ENCODE results near the gene MSRB2. TPM values are rescaled to one million over a fixed set of nuclear protein-coding genes. Genes with fewer than 3 reads are reported as not detected.

MSRB2 gene
- total and polyA plus RNA-seq, 5 donors, result 112 to 137 (median 117) TPM

- no peak overlapping the region for H3K27ac ChIP-seq (ENCODE audit: low read length)
- intact Hi-C loops (cut with DNase I), result no loop called here
- no peak overlapping the region for H3K4me3 ChIP-seq (ENCODE audit: low read length)
These were observed 21.3 kb downstream of the MSRB2 start for GRCh38 chr10:23116486-23117205.

DNA sequence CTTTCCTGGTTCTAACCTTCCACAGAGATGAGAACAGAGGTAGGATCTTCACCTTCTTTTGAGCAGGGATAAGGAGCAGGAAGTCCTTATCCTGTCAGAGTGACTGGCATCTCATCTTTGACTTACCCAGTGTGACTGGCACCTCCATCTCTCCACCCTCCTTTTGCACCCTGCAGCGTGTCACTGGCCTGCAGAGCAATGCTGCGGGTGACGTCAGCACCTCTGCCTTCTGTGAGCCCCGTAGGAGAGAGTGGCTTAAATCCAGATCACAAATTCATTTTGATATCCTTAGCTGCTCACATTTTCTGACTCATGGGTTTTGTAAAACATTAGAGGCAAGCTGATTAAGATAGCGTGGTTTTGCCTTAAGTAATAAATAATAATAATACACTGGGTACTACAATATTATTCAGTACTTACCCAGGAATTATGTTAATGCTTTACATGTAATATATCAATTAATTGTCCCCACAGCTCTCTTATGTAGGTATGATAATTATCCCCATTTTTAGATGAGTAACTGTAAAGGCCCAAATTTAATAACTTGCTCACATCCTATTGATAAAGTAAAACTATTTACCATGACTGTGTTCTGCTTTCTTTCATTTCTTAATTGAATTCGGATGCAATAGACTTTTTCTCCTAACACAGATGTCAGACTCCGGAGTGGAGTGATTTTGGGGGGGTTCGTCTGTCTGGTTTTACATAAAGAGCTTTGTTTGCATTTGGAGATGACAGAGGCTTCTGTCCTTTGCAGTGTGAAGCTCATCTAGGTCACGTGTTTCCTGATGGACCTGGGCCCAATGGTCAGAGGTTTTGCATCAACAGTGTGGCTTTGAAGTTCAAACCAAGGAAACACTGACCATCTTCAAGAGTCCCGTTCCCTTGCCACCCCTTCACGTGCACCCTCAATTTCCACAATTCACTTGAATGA lies 24.9 kb downstream of the MSRB2 start:
- no peaks in the 10 kb centered on the region for H3K27me3 ChIP-seq (ENCODE audit: control insufficient read depth, insufficient read depth)
- H3K9me3 ChIP-seq (ENCODE audit: control insufficient read depth, low read length), result no peaks in the 10 kb centered on the region
- DNase-seq (no peak), ATAC-seq (peak in 1 of 2 donors; percentile 26)
- intact Hi-C loops (cut with DNase I), result no loop called here
- 85% methylated on average over 11 of the region's 11 CpGs for WGBS
- no peak overlapping the region for H3K4me3 ChIP-seq (ENCODE audit: low read length)
- H3K27ac ChIP-seq (ENCODE audit: low read length), result no peak overlapping the region
- H3K4me1 ChIP-seq (ENCODE audit: control insufficient read depth, insufficient read depth, low read length), result no peaks in the 10 kb centered on the region

More at GRCh38 chr10:23116486-23117205, 21.3 kb downstream of the MSRB2 start:
- Histone ChIP-seq H3K4me1 (ENCODE audit: control insufficient read depth, insufficient read depth, low read length) (no peaks in the 10 kb centered on the region), H3K27me3 (ENCODE audit: control insufficient read depth, insufficient read depth) (no peaks in the 10 kb centered on the region), H3K9me3 (ENCODE audit: control insufficient read depth, low read length) (no peaks in the 10 kb centered on the region)
- no peak for ATAC-seq
- 69% methylated on average over 4 of the region's 4 CpGs for WGBS
- DNase-seq, result no peak

GRCh38 chr10:23121135-23121534 lies 25.8 kb downstream of the MSRB2 start:
- 76% methylated on average over 5 of the region's 5 CpGs for WGBS
- intact Hi-C loops (cut with DNase I), result no loop called here
- H3K4me3 ChIP-seq (ENCODE audit: low read length), result no peak overlapping the region
- H3K9me3 ChIP-seq (ENCODE audit: control insufficient read depth, low read length), result no peaks in the 10 kb centered on the region
- H3K4me1 ChIP-seq (ENCODE audit: control insufficient read depth, insufficient read depth, low read length), result no peaks in the 10 kb centered on the region
- ATAC-seq (peak in 1 of 2 donors; percentile 45), DNase-seq (no peak)
- H3K27ac ChIP-seq (ENCODE audit: low read length), result no peak overlapping the region
- no peaks in the 10 kb centered on the region for H3K27me3 ChIP-seq (ENCODE audit: control insufficient read depth, insufficient read depth)

- no peaks in the 10 kb centered on the region for H3K27me3 ChIP-seq (ENCODE audit: control insufficient read depth, insufficient read depth)
These were observed 41.1 kb downstream of the MSRB2 start for GRCh38 chr10:23136462-23136861.

DNA sequence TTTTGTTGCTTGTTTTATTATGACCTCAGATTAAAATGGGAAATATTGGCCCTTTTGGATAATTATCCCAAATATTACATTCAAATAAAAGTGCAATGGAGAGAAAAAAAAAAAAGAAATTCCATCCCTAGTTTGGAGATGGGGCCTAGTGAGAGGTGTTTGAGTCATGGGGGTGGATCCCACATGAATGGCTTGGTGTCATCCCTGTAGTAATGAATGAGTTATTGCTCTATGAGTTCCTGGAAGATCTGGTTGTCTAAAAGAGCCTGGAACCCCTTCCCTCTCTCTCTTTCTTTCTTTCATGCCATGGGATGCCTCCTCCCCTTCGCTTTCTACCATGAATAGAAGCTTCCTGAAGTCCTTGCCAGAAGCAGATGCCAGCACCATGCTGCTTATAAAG lies 44.3 kb downstream of the MSRB2 start:
- Histone ChIP-seq H3K27ac (ENCODE audit: low read length) (no peak overlapping the region), H3K9me3 (ENCODE audit: control insufficient read depth, low read length) (no peaks in the 10 kb centered on the region), H3K4me1 (ENCODE audit: control insufficient read depth, insufficient read depth, low read length) (no peaks in the 10 kb centered on the region), H3K4me3 (ENCODE audit: low read length) (no peak overlapping the region), H3K27me3 (ENCODE audit: control insufficient read depth, insufficient read depth) (no peaks in the 10 kb centered on the region)
- intact Hi-C loops (cut with DNase I), result no loop called here
- ATAC-seq (no peak), DNase-seq (no peak)
- 71% methylated on average over 1 of the region's 1 CpG for WGBS

More at GRCh38 chr10:23136462-23136861, 41.1 kb downstream of the MSRB2 start:
- 97% methylated on average over 4 of the region's 4 CpGs for WGBS
- no peak overlapping the region for H3K27ac ChIP-seq (ENCODE audit: low read length)
- intact Hi-C loops (cut with DNase I), result no loop called here
- no peaks in the 10 kb centered on the region for H3K9me3 ChIP-seq (ENCODE audit: control insufficient read depth, low read length)
- H3K4me3 ChIP-seq (ENCODE audit: low read length), result no peak overlapping the region
- ATAC-seq (no peak), DNase-seq (no peak)
- H3K4me1 ChIP-seq (ENCODE audit: control insufficient read depth, insufficient read depth, low read length), result no peaks in the 10 kb centered on the region

DNA sequence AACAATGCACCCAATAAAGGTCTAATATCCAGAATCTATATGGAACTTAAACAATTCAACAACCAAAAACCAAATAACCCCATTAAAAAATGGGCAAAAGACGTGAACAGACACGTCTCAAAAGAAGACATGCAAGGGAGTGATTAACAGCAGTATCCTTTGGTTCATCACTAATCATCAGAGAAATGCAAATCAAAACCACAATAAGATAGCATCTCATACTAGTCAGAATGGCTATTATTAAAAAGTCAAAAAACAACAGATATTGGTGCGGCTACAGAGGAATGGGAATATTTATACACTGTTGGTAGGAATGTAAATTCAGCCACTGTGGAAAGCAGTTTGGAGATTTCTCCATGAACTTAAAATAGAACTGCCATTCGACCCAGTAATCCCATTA lies 46.6 kb downstream of the MSRB2 start:
- no peak for ATAC-seq
- no peaks in the 10 kb centered on the region for H3K4me1 ChIP-seq (ENCODE audit: control insufficient read depth, insufficient read depth, low read length)
- H3K27me3 ChIP-seq (ENCODE audit: control insufficient read depth, insufficient read depth), result no peaks in the 10 kb centered on the region
- intact Hi-C loops (cut with DNase I), result no loop called here
- no peak for DNase-seq
- WGBS, result 87% methylated on average over 4 of the region's 4 CpGs
- no peaks in the 10 kb centered on the region for H3K9me3 ChIP-seq (ENCODE audit: control insufficient read depth, low read length)
- no peak overlapping the region for H3K4me3 ChIP-seq (ENCODE audit: low read length)
- H3K27ac ChIP-seq (ENCODE audit: low read length), result no peak overlapping the region

DNA sequence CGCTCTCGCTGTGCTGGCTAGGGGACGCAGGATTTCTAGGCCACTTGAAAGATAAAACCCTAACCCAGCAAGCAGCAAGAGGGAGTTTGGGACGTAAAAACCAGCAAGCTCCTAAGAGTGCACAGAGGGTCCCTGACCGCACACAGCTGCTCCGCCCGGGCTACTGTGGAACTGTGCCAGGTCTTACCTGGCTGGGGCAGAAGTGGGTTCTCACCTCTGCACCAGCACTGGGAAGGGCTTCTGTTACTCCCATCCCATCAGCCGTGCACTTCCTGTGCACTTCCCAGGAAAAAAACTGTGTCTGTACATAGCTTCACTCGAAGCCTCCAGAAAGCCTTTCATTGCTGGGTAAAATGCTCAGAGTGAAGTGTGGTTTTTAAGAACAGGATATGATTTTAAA lies 50.9 kb downstream of the MSRB2 start:
- no peaks in the 10 kb centered on the region for H3K27me3 ChIP-seq (ENCODE audit: control insufficient read depth, insufficient read depth)
- WGBS, result 64% methylated on average over 9 of the region's 9 CpGs
- DNase-seq, result no peak
- H3K9me3 ChIP-seq (ENCODE audit: control insufficient read depth, low read length), result no peaks in the 10 kb centered on the region
- H3K4me1 ChIP-seq (ENCODE audit: control insufficient read depth, insufficient read depth, low read length), result no peaks in the 10 kb centered on the region
- H3K27ac ChIP-seq (ENCODE audit: low read length), result no peak overlapping the region
- no peak overlapping the region for H3K4me3 ChIP-seq (ENCODE audit: low read length)
- no peak for ATAC-seq
- intact Hi-C loops (cut with DNase I), result no loop called here

GRCh38 chr10:23147035-23147434 lies 51.7 kb downstream of the MSRB2 start:
- Histone ChIP-seq H3K27ac (ENCODE audit: low read length) (no peak overlapping the region), H3K9me3 (ENCODE audit: control insufficient read depth, low read length) (no peaks in the 10 kb centered on the region), H3K4me1 (ENCODE audit: control insufficient read depth, insufficient read depth, low read length) (no peaks in the 10 kb centered on the region), H3K4me3 (ENCODE audit: low read length) (no peak overlapping the region), H3K27me3 (ENCODE audit: control insufficient read depth, insufficient read depth) (no peaks in the 10 kb centered on the region)
- DNase-seq (no peak), ATAC-seq (no peak)
- WGBS, result 88% methylated on average over 6 of the region's 6 CpGs
- intact Hi-C loops (cut with DNase I), result no loop called here

GRCh38 chr10:23148214-23148613 lies 52.8 kb downstream of the MSRB2 start:
- Histone ChIP-seq H3K27ac (ENCODE audit: low read length) (no peak overlapping the region), H3K9me3 (ENCODE audit: control insufficient read depth, low read length) (no peaks in the 10 kb centered on the region), H3K4me3 (ENCODE audit: low read length) (no peak overlapping the region), H3K4me1 (ENCODE audit: control insufficient read depth, insufficient read depth, low read length) (no peaks in the 10 kb centered on the region), H3K27me3 (ENCODE audit: control insufficient read depth, insufficient read depth) (no peaks in the 10 kb centered on the region)
- 95% methylated on average over 19 of the region's 19 CpGs for WGBS
- intact Hi-C loops (cut with DNase I), result no loop called here
- DNase-seq, result no peak
- ATAC-seq, result no peak

GRCh38 chr10:23150091-23150490 lies 54.7 kb downstream of the MSRB2 start:
- no peak overlapping the region for H3K27ac ChIP-seq (ENCODE audit: low read length)
- 81% methylated on average over 4 of the region's 4 CpGs for WGBS
- no peak overlapping the region for H3K4me3 ChIP-seq (ENCODE audit: low read length)
- DNase-seq (no peak), ATAC-seq (no peak)
- H3K27me3 ChIP-seq (ENCODE audit: control insufficient read depth, insufficient read depth), result no peaks in the 10 kb centered on the region
- no peaks in the 10 kb centered on the region for H3K4me1 ChIP-seq (ENCODE audit: control insufficient read depth, insufficient read depth, low read length)
- intact Hi-C loops (cut with DNase I), result loop anchor here in 1 of 4 donors (10.0 kb wide), 1 partner anchor 385 kb away; no protein-coding TSS in a partner anchor
- H3K9me3 ChIP-seq (ENCODE audit: control insufficient read depth, low read length), result no peaks in the 10 kb centered on the region

DNA sequence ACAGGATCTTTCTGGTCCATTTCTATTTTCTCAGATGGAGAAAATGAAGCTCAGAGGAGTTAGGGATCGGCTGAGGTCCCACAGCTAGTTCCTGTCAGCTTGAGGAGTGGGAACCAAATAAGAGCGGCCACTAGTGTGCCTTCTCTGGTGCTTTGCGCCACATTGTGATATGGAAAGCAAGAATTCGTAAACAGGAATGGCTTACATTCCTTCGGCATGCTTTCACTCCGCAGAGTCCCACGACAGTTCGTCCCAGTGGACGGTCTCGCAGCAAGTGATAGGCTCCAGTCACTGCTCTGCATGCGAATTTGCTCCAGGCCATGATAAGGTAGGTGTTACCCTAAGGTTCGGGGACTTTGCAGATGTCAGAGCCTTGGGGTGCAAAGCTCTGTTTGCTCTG lies 55.2 kb downstream of the MSRB2 start:
- WGBS, result 39% methylated on average over 12 of the region's 12 CpGs
- no peak overlapping the region for H3K27ac ChIP-seq (ENCODE audit: low read length)
- intact Hi-C loops (cut with DNase I), result loop anchor here in 1 of 4 donors (10.0 kb wide), 1 partner anchor 384 kb away; no protein-coding TSS in a partner anchor
- H3K27me3 ChIP-seq (ENCODE audit: control insufficient read depth, insufficient read depth), result no peaks in the 10 kb centered on the region
- ATAC-seq (peak in 1 of 2 donors; percentile 29), DNase-seq (no peak)
- H3K4me3 ChIP-seq (ENCODE audit: low read length), result no peak overlapping the region
- H3K9me3 ChIP-seq (ENCODE audit: control insufficient read depth, low read length), result no peaks in the 10 kb centered on the region
- H3K4me1 ChIP-seq (ENCODE audit: control insufficient read depth, insufficient read depth, low read length), result no peaks in the 10 kb centered on the region

All from right cardiac atrium (tissue), 5 donors.